ENCODE results near the gene MRPS26.
"Not testable (repeated sequence)": the region's sequence is repeated elsewhere in the genome, so short reads cannot be mapped to it uniquely, and the experiment has no call there.

Gene MRPS26

DNA sequence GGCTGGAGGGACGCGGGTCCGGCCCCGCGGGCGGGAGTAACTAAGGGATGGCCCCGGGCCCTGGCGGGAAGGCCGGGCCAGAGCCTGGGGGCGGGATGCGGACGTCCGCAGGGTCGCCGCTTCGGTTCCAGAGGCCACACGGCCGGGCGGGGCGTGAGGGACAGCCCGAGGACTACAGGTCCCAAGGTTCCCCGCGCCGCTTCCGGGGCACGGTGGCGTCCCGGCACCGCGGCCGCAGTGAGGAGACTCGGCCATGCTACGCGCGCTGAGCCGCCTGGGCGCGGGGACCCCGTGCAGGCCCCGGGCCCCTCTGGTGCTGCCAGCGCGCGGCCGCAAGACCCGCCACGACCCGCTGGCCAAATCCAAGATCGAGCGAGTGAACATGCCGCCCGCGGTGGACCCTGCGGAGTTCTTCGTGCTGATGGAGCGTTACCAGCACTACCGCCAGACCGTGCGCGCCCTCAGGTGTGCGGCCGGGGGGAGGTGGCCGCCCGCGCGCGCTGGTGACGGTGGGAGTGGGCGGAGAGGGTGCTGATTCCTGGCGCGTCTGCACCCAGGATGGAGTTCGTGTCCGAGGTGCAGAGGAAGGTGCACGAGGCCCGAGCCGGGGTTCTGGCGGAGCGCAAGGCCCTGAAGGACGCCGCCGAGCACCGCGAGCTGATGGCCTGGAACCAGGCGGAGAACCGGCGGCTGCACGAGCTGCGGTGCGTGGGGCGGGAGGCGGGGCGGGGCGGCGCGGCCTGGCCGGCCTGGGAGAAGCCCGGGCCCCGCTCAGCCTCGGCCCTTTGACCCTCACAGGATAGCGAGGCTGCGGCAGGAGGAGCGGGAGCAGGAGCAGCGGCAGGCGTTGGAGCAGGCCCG, at the start of gene MRPS26:
Gene MRPS26 (plus strand): TSS at position 237 of the 861 bp plus-strand sequence. CDS start 17 bp downstream, at position 254.
- peak; percentile 61 to 79 (median 70) for DNase-seq (ENCODE audit: low read depth in 4 of 4, low spot score in 1 of 4)

DNA sequence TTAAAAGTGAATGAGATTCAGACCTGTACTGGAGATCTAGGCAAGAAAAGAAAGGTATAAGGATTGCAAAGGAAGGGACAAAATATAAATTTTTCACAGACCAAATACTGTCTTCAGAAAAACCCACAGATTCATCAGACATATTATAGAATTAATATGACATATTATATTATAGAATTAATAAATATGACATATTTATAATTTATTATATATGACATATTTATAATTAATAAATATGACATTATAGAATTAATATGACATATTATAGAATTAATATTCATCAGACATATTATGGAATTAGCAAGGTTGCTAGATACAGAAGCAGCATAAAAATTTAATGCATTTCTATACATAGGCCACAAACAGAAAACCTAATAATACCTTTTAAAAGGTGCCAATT, 47.1 kb upstream of the MRPS26 start:
- no peak for DNase-seq (ENCODE audit: low read depth in 4 of 4, low spot score in 1 of 4)

DNA sequence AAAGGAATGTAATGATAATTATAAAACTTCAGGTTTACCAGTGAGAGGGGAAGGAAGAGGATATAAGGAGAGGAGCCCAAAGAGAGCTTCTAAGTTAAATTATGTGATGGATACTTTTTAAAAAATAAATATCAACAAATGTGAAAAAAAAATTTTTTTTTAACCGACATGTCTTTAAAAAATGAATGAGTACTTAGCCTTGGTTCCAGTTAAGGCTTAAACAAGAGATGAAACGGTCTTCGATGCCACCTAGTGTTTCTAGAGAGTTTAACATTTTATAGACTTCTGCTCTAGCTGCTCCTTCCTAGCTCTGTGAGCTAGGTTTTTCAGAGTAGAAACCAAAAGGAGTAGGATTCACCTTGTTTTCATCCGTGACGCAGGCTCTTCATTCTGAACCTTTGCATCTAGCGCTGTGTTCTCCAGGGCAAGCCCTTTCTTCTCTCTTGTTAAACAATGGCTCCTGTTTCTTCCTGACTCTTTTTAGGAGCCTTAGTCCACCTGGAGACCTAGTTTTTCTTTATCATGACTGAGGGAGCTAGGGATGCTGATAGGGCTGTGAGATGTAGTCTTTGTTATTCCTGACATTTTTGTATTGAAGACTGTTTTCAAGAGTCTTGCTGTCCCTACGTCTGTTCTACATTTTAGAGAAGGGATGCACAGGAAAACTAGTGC, 44.9 kb upstream of the MRPS26 start:
- DNase-seq (ENCODE audit: low read depth in 4 of 4, low spot score in 1 of 4), result no peak

DNA sequence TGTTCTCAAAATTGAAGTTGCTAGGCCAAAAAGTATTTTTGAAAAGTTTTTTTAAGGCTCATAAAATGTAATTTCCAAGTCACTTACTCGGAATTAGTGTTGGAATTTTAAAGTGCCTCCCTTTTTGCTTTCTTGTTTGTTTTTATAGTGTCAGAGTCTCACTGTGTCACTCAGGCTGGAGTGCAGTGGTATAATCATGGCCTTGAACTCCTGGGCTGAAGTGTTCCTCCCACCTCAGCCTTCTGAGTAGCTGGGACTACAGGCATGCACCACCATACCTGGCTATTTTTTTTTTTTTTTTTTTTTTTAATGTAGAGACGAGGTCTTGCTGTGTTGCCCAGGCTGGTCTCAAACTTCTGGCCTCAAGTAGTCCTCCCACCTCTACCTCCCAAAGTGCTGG, 42.4 kb upstream of the MRPS26 start:
- no peak for DNase-seq (ENCODE audit: low read depth in 4 of 4, low spot score in 1 of 4)

DNA sequence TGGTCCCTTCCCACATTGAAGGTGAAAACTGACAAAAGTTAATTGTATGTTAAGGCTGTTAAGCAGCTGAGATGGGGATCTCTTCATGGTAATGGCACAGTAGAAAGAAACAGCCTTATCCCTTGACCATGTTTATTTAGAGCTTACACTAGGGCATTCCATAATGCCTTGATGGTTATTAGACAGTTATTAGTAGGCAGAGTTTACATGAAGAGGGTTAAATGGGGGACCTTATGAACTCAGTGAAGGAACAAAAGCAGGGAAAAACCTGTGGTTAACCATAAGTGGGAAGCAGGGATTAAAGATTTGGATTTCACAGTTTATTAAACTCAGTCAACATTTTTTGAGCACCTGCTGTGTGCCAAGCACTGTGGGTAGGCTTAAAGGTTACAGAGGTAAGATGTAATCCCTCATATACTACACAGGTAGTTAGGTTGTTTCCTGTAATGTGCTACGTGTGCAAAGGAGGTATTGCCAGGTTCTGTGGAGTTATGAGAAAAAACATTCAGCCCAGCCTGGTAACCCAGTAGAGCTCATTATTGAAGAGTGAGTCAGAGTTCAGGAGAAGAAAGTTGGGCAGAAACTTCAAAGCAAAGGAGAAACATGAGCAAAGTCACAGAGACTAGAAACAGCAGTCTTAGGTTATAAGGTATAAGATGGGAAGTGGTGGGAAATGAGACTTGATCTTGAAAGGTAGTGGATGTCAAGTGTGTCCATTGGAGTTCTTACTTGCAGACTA, 34.7 kb upstream of the MRPS26 start:
- DNase-seq (ENCODE audit: low read depth in 4 of 4, low spot score in 1 of 4), result no peak

DNA sequence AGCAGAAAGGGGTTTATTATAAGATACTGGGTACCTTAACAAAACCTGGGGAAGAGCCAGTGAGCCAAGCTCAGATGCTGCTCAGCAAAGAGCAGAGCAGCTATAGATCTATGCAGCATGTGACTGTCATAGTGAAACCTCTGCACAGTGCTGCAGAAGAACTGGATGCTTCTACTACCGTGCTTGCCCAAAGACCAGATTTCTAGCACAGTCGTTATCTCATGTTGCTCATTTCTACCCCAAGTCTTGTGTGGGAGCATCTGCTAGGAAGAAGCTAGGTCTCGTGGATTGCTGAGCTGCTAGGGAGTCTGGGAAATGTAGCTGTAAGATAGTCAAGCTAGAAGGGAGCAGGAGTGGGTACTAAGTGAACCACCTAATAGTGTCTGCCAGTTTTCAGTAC, 34.1 kb upstream of the MRPS26 start:
- DNase-seq (ENCODE audit: low read depth in 4 of 4, low spot score in 1 of 4), result peak in 2 of 4 experiments; percentile 1 to 34

DNA sequence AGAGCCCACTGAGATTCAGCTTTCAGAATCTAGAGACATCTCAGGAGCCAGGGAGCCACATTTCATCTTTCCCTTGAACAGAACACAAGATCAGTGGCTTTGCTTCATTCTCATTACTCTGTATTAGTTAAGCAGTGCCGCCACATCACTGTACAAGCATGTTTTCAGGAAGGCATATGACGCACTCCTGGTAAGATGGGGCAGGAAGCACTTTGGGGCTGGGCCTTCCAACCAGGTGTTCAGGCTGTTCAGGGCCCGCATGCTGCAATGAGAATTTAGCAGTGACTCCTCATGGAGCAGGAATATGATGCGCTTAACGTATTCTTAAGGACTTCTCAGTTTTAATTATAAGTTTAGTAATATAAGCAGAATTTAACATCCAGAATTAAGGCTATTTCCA, 32.1 kb upstream of the MRPS26 start:
- no peak for DNase-seq (ENCODE audit: low read depth in 4 of 4, low spot score in 1 of 4)

DNA sequence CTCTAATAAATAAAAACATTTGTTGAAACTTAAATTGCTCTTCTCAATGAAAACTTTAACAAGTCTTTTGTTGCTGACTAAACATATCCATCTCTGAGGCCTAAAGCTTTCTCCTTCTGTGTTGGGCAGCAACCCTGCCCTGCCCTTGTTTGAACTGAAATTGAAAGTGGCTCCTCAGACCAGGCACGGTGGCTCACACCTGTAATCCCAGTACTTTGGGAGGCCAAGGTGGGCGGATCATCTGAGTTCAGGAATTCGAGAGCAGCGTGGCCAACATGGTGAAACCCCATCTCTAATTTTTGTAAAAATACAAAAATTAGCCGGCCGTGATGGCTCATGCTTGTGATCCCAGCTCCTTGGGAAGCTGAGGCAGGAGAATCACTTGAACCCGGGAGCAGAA, 31.7 kb upstream of the MRPS26 start:
- no peak for DNase-seq (ENCODE audit: low read depth in 4 of 4, low spot score in 1 of 4)

DNA sequence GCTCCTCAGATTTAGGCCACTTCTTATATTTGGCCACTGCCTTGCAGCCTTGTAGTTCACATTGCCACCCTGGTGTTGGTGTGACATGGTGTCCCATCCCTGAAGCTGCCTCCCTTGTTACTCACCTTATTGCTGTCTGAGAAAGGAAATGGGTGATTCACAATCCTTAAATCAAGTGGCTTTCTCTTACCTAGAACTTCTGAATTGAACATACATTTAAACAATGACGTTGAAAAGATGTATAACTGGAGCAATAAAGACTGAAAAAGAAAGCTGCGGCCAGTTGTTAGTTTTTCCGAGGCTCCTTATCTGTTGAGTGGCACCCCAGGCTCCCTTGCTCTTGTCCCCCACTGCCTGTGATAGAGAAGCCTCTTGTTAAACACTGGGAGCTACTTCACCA, 31.2 kb upstream of the MRPS26 start:
- peak in 1 of 4 experiments; percentile 42 for DNase-seq (ENCODE audit: low read depth in 4 of 4, low spot score in 1 of 4)

DNA sequence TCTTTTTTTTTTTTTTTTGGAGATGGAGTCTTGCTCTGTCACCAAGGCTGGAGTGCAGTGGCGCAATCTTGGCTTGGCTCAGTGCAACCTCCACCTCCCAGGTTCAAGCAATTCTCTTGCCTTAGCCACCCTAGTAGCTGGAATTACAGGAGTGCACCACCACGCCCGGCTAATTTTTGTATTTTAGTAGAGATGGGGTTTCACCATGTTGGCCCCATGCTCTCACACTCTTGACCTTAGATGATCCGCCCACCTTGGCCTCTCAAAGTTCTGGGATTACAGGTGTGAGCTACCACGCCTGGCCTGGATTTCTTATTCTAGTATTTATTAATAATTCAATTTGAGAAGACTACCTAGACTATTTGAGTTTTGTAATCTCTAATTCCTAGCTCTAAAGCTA, 30.6 kb upstream of the MRPS26 start:
- not testable (repeated sequence) for DNase-seq (ENCODE audit: low read depth in 4 of 4, low spot score in 1 of 4)

DNA sequence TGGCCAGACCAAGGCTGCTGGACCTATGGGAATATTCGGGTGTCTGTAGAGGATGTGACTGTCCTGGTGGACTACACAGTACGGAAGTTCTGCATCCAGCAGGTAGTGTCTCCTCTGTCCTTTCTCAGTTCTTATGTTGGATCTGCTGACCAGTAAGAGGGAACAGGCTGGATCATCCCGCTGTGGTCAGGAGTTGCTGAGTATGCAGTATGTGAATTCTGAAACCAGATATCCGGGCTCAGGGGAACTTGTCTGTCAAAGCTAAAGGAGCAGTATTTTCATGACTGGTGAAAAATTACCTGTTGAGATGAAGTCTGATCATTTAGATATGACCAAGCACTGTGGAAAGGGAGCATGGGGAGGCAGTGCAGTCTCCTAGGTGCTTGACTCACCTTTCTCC, 24.5 kb upstream of the MRPS26 start:
- DNase-seq (ENCODE audit: low read depth in 4 of 4, low spot score in 1 of 4), result no peak

DNA sequence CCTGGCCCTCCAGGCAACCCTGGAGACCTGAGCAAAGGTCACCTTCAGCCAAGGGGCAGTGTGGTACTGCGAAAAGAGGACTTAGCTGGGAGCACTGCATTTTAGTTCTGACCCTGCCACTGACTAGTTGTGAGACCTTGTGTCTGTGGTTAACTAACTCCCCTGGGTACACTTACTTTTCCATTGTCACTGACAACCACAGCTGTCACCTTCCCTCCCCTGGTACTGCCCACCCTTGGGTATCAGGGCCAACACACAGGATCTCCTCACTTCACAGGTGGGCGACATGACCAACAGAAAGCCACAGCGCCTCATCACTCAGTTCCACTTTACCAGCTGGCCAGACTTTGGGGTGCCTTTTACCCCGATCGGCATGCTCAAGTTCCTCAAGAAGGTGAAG, 24.1 kb upstream of the MRPS26 start:
- no peak for DNase-seq (ENCODE audit: low read depth in 4 of 4, low spot score in 1 of 4)

DNA sequence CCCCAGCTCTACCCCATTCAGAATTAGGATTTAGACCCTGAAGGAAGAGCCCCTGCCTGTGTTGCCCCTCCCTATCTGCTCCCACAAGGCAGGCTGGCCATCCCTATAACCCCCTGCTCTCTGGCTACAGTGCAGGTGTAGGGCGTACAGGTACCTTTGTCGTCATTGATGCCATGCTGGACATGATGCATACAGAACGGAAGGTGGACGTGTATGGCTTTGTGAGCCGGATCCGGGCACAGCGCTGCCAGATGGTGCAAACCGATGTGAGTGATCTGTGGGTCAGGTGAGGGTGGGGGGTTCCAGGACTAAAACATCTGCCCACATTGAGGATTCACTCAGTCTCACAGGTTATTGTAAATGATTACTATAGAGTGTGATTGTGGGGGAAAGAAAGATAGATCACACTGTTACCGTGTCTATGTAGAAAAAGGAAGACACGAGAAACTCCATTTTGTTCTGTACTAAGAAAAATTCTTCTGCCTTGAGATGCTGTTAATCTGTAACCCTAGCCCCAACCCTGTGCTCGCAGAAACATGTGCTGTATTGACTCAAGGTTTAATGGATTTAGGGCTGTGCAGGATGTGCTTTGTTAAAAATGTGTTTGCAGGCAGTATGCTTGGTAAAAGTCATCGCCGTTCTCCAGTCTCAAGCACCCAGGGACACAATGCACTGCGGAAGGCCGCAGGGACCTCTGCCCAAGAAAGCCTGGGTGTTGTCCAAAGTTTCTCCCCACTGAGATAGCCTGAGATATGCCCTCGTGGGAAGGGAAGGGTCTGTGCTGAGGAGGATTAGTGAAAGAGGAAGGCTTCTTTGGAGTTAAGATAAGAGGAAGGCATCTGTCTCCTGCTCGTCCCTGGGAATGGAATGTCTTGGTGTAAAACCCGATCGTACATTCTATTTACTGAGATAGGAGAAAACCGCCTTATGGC, 23.0 kb upstream of the MRPS26 start:
- DNase-seq (ENCODE audit: low read depth in 4 of 4, low spot score in 1 of 4), result not testable (repeated sequence)

DNA sequence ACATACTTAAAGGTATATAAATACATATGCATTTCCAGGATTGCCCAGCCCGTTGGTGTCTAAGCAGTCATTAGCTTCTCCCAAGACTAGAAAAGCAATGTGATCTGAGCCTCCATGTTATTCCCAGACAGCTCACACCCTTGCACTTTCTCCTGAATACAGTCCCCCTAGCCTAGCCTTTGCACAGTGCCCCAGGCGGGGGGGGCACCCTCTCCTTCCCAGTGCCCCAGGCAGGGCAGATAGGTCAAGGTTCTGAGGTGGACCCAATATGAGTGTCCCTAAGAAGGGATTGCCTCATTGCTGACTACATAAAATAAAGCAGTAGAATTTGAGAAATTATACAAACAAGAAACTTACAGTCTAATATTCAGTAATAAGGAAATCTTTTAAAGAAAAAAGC, 17.9 kb upstream of the MRPS26 start:
- no peak for DNase-seq (ENCODE audit: low read depth in 4 of 4, low spot score in 1 of 4)

DNA sequence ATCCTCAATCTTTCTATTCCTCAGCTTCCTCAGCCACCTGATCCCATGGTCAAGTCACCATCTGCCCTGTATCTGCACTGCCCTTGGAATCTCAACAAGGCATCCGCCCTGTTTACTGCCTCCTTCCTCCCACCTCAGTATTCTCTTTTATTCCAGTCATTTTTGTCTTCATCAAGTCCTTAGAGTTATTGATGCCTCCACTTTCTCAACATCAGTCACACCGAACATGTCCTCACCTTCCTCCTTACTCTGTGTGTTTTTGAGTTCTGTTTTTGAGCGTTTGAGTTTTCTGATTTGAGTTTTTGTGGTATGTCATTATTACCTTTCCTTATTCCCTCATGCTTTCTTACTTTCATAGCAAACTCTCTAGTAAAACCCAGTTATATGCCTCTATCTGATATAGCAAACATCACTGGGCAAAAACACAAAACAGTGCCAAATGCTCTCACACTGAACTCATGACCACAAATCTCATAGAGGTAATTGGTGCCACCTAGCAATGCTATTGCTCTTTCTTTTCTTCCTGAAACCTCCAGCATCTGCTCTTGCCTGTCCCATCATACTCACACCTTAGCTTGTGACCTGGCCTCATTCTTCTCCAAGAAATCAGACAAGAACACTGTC, 14.2 kb upstream of the MRPS26 start:
- no peak for DNase-seq (ENCODE audit: low read depth in 4 of 4, low spot score in 1 of 4)

DNA sequence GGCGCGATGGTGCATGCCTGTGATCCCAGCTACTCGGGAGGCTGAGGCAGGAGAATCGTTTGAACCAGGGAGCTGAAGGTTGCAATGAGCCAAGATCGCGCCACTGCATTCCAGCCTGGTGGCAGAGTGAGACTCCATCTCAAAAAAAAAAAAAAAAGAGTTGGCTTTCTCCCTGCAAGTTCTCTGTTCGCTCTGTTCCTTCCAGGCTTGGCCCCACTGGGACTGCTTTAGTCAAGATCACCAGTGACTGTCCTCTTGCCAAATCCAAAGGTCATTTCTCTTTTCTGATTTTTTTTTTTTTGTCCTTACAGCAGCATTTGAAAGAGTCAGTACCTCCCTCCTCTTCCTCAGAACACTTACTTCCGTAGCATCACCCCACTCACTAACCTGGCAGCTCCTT, 13.2 kb upstream of the MRPS26 start:
- DNase-seq (ENCODE audit: low read depth in 4 of 4, low spot score in 1 of 4), result no peak

DNA sequence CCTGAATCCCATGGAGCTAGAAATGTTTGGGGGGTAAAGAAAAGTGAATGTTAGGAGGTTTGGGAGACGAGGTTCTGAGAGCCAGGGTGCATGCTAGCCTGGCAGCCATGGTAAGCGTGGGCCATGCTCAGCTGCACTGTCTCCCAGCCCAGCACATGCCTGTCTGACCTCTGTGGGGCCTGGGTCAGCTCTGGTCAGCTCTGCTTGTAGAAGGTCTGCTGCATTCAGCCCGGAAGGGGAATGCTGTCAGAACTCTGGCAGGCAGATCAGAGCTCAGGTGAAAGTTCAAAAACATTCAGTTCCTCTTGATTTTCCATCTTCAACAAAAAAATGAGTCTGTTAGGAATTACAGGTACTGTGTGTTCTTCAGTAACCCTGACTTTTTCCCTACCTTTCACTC, 8.2 kb upstream of the MRPS26 start:
- DNase-seq (ENCODE audit: low read depth in 4 of 4, low spot score in 1 of 4), result no peak

DNA sequence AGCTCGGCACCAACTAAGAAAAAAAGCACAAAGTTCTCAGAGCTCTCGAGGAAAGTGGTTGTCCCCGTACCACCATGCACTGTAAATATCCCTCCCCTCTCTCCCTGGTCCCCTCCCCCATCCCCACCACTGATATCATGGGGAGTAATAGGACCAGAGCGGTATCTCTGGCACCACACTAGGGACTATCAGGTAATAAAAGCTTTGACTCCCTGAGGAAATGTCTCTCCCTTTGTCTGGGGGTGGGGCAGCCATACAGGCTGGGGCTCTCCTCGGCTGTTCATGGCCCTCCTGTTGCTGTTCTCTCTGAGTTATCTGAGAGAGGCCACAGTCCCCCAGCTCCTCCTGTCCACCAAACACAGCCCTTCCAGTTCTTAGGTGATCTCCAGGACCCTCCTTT, 7.4 kb upstream of the MRPS26 start:
- DNase-seq (ENCODE audit: low read depth in 4 of 4, low spot score in 1 of 4), result no peak

DNA sequence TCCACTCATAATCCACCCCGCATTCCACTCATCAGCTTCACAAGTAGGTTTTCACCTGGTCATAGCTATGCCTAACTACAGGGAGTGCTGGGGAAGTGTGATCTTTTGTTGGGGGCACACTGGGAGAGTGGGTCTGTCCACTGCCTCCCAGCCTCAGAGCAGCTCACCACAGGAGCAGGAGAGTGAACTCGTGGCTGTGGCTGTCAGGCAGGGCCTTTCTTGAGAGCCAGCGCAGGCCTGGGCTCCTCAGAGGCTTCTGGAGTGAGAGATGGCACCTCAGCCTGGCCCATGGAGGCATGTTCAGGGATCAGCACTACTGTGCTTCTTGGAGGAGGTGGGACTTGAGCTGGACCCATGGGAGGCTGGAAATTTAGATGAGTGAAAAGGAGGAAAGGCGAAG, 6.4 kb upstream of the MRPS26 start:
- DNase-seq (ENCODE audit: low read depth in 4 of 4, low spot score in 1 of 4), result no peak

DNA sequence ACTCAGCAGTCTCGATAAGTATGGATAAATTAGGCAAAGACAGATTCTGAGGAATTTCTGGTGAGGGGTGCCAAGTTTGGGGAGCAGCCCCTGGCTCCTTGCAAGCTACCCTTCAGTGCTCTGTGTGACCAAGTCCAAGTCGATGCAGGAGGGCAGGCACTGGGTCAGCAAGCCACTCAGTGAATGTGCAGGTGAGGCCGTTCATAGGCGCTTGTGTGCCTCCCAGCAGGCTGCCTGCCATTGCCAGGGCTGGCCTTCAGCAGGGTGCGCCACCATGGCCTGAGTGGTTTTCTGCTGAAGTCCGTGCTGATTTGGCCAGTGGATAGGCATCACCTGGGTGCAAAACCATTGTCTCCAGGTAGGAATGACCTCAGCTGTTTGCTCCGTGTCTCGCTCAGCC, 5.8 kb upstream of the MRPS26 start:
- no peak for DNase-seq (ENCODE audit: low read depth in 4 of 4, low spot score in 1 of 4)
